HFFc6 (cell line): ENCODE results near the gene RBM46. TPM values are rescaled to one million over a fixed set of nuclear protein-coding genes. Genes with fewer than 3 reads are reported as not detected.

Experiments
- DNase-seq: peaks from one replicate; pipeline ENCODE4 v3.0.0-alpha.2; 2018
- H3K27ac Mint-ChIP-seq: 2 replicates; pipeline ENCODE4 v1.8.0; 2020; ENCODE audit warnings: mild to moderate bottlenecking, mixed read lengths
- H3K27me3 Mint-ChIP-seq: 2 replicates; pipeline ENCODE4 v1.8.0; 2021; ENCODE audit warnings: mild to moderate bottlenecking, moderate library complexity, mixed read lengths; ENCODE audit not compliant: insufficient read depth
- H3K36me3 Mint-ChIP-seq: 2 replicates; pipeline ENCODE4 v1.8.0; 2021; ENCODE audit warnings: low read depth, mixed read lengths
- H3K4me1 Mint-ChIP-seq: 2 replicates; pipeline ENCODE4 v1.8.0; 2020; ENCODE audit warnings: low read depth, mixed read lengths
- H3K4me3 Mint-ChIP-seq: 2 replicates; pipeline ENCODE4 v1.8.0; 2020; ENCODE audit warnings: mild to moderate bottlenecking, moderate library complexity, mixed read lengths
- H3K9me3 Mint-ChIP-seq: 2 replicates; pipeline ENCODE4 v1.8.0; 2020; ENCODE audit warnings: mild to moderate bottlenecking, mixed read lengths
- total RNA-seq, 6 experiments: library from RNA; stranded (reverse); fragmentation: NEBNext Ultra II Directional; extraction: Animal tissue kit (Norgen Biotek cat#: 25700); gene quantifications; 2 replicates in 1 of 6; 3 replicates in 5 of 6; pipeline ENCODE4 v1.2.3, GENCODE V29; 2021
- TF ChIP-seq, protein P1 (sequence below): fragments of 200-600 bp; sonication (generic); IDR thresholded peaks from 2 replicates; pipeline ENCODE4 v1.5.0; 2021; ENCODE audit warnings: antibody characterized with exemption, mild to moderate bottlenecking

Gene RBM46
- total RNA-seq, 6 experiments from 2014 or later = not detected

DNA sequence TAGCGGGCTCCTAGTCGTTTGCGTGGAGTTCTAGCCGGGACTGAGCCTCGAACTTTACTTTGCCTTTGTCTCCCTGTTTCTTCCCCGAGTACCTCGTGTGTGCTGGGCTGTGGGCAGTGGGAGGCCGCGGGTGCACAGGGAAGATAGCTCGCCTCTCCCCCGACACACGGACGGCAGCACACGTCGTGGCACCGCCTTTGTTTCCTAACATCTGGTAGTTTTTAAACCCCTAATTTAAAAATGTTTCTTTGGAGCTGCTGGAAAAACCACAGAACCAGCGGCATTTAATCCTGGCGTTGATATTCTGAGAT is 866 bp downstream of the RBM46 start:
- no peaks in the 10 kb centered on the region for H3K4me1 Mint-ChIP-seq
- H3K27me3 Mint-ChIP-seq = no peaks in the 10 kb centered on the region; the same call in 1 of the 2 replicates
- no peak overlapping the region for H3K27ac Mint-ChIP-seq
- H3K4me3 Mint-ChIP-seq = no peak overlapping the region
- no peak for DNase-seq
- peaks cover 4% of the 10 kb centered on the region; the same call in 1 of the 2 replicates for H3K9me3 Mint-ChIP-seq
- no peaks in the 10 kb centered on the region for H3K36me3 Mint-ChIP-seq
- TF ChIP-seq, protein P1, sequence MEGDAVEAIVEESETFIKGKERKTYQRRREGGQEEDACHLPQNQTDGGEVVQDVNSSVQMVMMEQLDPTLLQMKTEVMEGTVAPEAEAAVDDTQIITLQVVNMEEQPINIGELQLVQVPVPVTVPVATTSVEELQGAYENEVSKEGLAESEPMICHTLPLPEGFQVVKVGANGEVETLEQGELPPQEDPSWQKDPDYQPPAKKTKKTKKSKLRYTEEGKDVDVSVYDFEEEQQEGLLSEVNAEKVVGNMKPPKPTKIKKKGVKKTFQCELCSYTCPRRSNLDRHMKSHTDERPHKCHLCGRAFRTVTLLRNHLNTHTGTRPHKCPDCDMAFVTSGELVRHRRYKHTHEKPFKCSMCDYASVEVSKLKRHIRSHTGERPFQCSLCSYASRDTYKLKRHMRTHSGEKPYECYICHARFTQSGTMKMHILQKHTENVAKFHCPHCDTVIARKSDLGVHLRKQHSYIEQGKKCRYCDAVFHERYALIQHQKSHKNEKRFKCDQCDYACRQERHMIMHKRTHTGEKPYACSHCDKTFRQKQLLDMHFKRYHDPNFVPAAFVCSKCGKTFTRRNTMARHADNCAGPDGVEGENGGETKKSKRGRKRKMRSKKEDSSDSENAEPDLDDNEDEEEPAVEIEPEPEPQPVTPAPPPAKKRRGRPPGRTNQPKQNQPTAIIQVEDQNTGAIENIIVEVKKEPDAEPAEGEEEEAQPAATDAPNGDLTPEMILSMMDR = no peak

DNA sequence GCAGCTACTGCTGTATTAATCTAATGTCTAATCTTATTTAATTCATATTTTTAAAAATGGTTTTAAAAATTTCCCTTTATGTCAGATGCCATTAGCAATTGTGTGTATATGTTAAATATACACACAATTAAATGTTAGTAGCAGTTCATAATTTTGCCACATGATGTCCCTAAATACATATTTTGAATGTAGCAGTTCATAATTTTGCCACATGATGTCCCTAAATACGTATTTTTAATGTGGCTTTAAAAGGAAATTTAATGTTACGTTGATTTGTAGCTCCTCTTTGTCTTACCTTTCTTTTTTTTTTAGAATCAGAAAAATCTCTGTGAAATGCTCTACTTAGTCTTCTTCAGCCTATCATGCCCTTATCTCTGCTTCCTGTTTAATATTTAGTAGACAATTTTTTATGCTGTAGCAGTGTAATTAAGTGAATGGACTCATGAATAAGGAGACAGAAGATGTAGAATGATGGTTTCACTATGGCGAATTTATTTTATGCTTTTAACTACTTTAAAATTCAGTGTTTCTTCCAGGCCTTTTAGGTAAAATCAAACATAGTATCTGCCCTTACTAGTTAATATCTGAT is 26.1 kb downstream of the RBM46 start:
- Mint-ChIP-seq H3K36me3 (no peaks in the 10 kb centered on the region), H3K27ac (no peak overlapping the region), H3K9me3 (no peaks in the 10 kb centered on the region), H3K4me1 (no peaks in the 10 kb centered on the region), H3K27me3 (no peaks in the 10 kb centered on the region; the same call in 1 of the 2 replicates), H3K4me3 (peak overlapping the region; percentile 73)
- peak; percentile 48 for DNase-seq
- TF ChIP-seq, protein P1 = peak; percentile 89

DNA sequence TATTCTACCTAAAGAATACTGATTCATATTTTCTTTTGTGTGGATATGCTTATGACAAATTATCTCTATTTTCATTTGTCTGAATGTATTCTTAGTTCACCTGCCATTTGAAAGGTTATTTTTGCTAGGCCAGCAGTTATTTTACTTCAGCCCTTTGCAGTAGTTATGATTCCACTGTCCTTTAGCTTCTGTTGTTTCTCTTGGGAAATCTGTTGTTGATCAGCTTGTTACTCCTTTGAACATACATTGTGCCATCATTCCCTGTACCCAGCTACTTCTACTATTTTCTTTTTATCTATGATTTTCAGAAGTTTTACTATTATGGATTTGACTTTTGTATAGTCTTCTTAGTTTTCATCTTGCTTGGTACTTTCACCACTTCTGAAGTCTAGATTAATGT is 37.2 kb downstream of the RBM46 start:
- Mint-ChIP-seq H3K4me3 (no peak overlapping the region), H3K27ac (no peak overlapping the region), H3K4me1 (peaks cover 14% of the 10 kb centered on the region), H3K27me3 (no peaks in the 10 kb centered on the region; the same call in 1 of the 2 replicates), H3K36me3 (no peaks in the 10 kb centered on the region), H3K9me3 (no peaks in the 10 kb centered on the region; the same call in 1 of the 2 replicates)
- TF ChIP-seq, protein P1 = no peak
- no peak for DNase-seq

DNA sequence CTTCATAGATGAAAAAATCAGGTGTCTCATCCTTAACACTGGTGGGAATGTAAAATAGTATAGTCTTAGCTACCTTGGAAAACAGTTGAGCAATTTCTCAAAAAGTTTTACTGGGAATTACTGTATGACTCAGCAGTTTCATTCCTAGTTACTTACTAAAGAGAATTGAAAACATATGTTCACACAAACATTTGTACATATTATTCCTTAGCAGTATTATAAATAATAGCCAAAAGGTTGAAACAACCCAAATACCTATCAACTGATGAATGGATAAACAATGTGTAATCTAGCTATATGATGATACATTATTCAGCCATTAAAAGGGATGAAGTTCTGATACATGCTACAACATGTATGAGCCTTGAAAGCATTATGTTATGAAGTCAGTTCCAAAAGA is 41.7 kb downstream of the RBM46 start:
- DNase-seq = peak; percentile 80
- H3K4me1 Mint-ChIP-seq = peaks cover 17% of the 10 kb centered on the region
- H3K27ac Mint-ChIP-seq = peak overlapping the region; percentile 68
- no peak overlapping the region for H3K4me3 Mint-ChIP-seq
- TF ChIP-seq, protein P1 = no peak
- H3K9me3 Mint-ChIP-seq = no peaks in the 10 kb centered on the region; the same call in 1 of the 2 replicates
- no peaks in the 10 kb centered on the region for H3K27me3 Mint-ChIP-seq
- H3K36me3 Mint-ChIP-seq = no peaks in the 10 kb centered on the region; the same call in 1 of the 2 replicates

DNA sequence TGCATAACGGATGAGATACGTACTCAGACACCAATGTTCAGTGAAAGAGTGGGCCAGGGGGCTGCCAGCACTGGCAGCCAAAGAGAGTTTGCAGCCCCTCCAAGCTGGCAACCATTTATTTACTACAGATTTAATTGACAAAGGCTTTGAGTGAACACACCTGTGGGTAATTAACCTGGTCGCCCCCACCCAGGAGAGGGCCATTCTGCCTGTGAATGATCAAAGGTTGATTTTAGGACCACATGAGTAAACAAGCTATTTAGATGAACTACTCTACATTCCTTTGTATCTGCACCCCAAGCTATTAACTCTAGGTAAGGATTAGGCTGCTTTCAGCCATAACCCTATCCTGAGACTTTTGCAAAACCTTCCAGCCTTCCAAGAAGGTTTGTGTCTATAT is 55.0 kb downstream of the RBM46 start:
- DNase-seq = no peak
- H3K27ac Mint-ChIP-seq = no peak overlapping the region
- H3K36me3 Mint-ChIP-seq = no peaks in the 10 kb centered on the region
- H3K27me3 Mint-ChIP-seq = no peaks in the 10 kb centered on the region; the same call in 1 of the 2 replicates
- peaks cover 23% of the 10 kb centered on the region for H3K9me3 Mint-ChIP-seq
- H3K4me1 Mint-ChIP-seq = no peaks in the 10 kb centered on the region
- no peak overlapping the region for H3K4me3 Mint-ChIP-seq
- TF ChIP-seq, protein P1 = no peak
